ENCODE measurements around the gene RND3. TPM values are rescaled to one million over a fixed set of nuclear protein-coding genes. Genes with fewer than 3 reads are reported as not detected.

The RND3 gene
- total RNA-seq, 1 donor = under 0.01 TPM

- no peak for DNase-seq (ENCODE audit: low read depth in 2 of 3, low spot score in 2 of 3)
Measured at GRCh38 chr2:150494234-150494945, 6.9 kb upstream of the RND3 start.

- no peak for DNase-seq (ENCODE audit: low read depth in 2 of 3, low spot score in 2 of 3)
Measured at GRCh38 chr2:150491943-150492342, 4.5 kb upstream of the RND3 start.

- no peak for DNase-seq (ENCODE audit: low read depth in 2 of 3, low spot score in 2 of 3)
Measured at GRCh38 chr2:150491430-150491829, 4.0 kb upstream of the RND3 start.

- DNase-seq (ENCODE audit: low read depth in 2 of 3, low spot score in 2 of 3) = no peak
Measured at GRCh38 chr2:150490466-150490865, 3.0 kb upstream of the RND3 start.

GRCh38 chr2:150486539-150487484, 655 bp downstream of the RND3 start:
- DNase-seq (ENCODE audit: low read depth in 2 of 3, low spot score in 2 of 3) = peak in 1 of 3 donors; percentile 36

GRCh38 chr2:150485871-150486538, 1.5 kb downstream of the RND3 start:
- DNase-seq (ENCODE audit: low read depth in 2 of 3, low spot score in 2 of 3) = peak in 1 of 3 donors; percentile 5

GRCh38 chr2:150485114-150485870, 2.2 kb downstream of the RND3 start:
- DNase-seq (ENCODE audit: low read depth in 2 of 3, low spot score in 2 of 3) = peak in 2 of 3 donors; percentile 37 to 61

- no peak for DNase-seq (ENCODE audit: low read depth in 2 of 3, low spot score in 2 of 3)
Measured at GRCh38 chr2:150484461-150485021, 2.9 kb downstream of the RND3 start.

- DNase-seq (ENCODE audit: low read depth in 2 of 3, low spot score in 2 of 3) = no peak
Measured at GRCh38 chr2:150484006-150484405, 3.5 kb downstream of the RND3 start.

GRCh38 chr2:150483532-150483931, 3.9 kb downstream of the RND3 start:
- DNase-seq (ENCODE audit: low read depth in 2 of 3, low spot score in 2 of 3) = no peak

GRCh38 chr2:150482667-150483400, 4.6 kb downstream of the RND3 start:
- DNase-seq (ENCODE audit: low read depth in 2 of 3, low spot score in 2 of 3) = no peak

- no peak for DNase-seq (ENCODE audit: low read depth in 2 of 3, low spot score in 2 of 3)
Measured at GRCh38 chr2:150482111-150482510, 5.4 kb downstream of the RND3 start.

- DNase-seq (ENCODE audit: low read depth in 2 of 3, low spot score in 2 of 3) = no peak
Measured at GRCh38 chr2:150480971-150481830, 6.3 kb downstream of the RND3 start.

- DNase-seq (ENCODE audit: low read depth in 2 of 3, low spot score in 2 of 3) = no peak
Measured at GRCh38 chr2:150480241-150480640, 7.2 kb downstream of the RND3 start.

GRCh38 chr2:150479075-150479915, 8.2 kb downstream of the RND3 start:
- DNase-seq (ENCODE audit: low read depth in 2 of 3, low spot score in 2 of 3) = no peak

- DNase-seq (ENCODE audit: low read depth in 2 of 3, low spot score in 2 of 3) = no peak
Measured at GRCh38 chr2:150478200-150478974, 9.1 kb downstream of the RND3 start.

- DNase-seq (ENCODE audit: low read depth in 2 of 3, low spot score in 2 of 3) = no peak
Measured at GRCh38 chr2:150477347-150477746, 10.1 kb downstream of the RND3 start.

All from hematopoietic multipotent progenitor cell (in vitro differentiated cells).